ENCODE measurements around the gene B3GNT2. TPM values are rescaled to one million over a fixed set of nuclear protein-coding genes. Genes with fewer than 3 reads are reported as not detected.
A peak's percentile ranks its signal among the peaks of the same experiment; 100 is the strongest.

B3GNT2 gene
- total and polyA plus RNA-seq, 7 experiments from 2014 or later = 16.3 to 37.0 (median 20.3) TPM

- Histone ChIP-seq H3K27me3 (ENCODE audit: control insufficient read depth in 2 of 2, insufficient read depth in 2 of 2, low read length in 2 of 2) (no peaks in the 10 kb centered on the region), H3K9me3 (ENCODE audit: control insufficient read depth in 2 of 3, low read length in 3 of 3) (peaks cover 0 to 9% (median 0%) of the 10 kb centered on the region in 3 experiments), H3K4me3 (ENCODE audit: low read length) (peak overlapping the region; percentile 4), H3K4me1 (ENCODE audit: control insufficient read depth in 2 of 2, insufficient read depth in 2 of 2, low read length in 2 of 2) (peaks cover 12 to 54% of the 10 kb centered on the region in 2 donors), H3K36me3 (ENCODE audit: control insufficient read depth in 2 of 3, insufficient read depth in 3 of 3, low read length in 3 of 3) (peaks cover 4 to 21% (median 17%) of the 10 kb centered on the region in 3 experiments), H3K27ac (ENCODE audit: low read depth, low read length) (no peak overlapping the region)
- DNase-seq (peak in 1 of 9 donors; percentile 16), ATAC-seq (peak; percentile 61)
- Mint-ChIP-seq H3K36me3 (peaks cover 22 to 81% (median 68%) of the 10 kb centered on the region in 5 donors), H3K27ac (peak overlapping the region; percentile 44 to 79 (median 65)), H3K4me1 (peaks cover 30 to 67% (median 61%) of the 10 kb centered on the region in 7 donors), H3K9me3 (peaks cover 2 to 49% (median 9%) of the 10 kb centered on the region in 11 donors), H3K27me3 (no peaks in the 10 kb centered on the region), H3K4me3 (peak overlapping the region in 4 of 10 donors; percentile 39 to 54 (median 48))
- ChIA-PET POLR2A (no interaction called here), CTCF (no interaction called here)
- intact Hi-C loops (cut with micrococcal nuclease) = loop anchor here in 1 of 2 donors (5.0 kb wide), 1 partner anchor 85 kb away; no protein-coding TSS in a partner anchor
These were observed 26.8 kb downstream of the B3GNT2 start for GRCh38 chr2:62222674-62223073.

DNA sequence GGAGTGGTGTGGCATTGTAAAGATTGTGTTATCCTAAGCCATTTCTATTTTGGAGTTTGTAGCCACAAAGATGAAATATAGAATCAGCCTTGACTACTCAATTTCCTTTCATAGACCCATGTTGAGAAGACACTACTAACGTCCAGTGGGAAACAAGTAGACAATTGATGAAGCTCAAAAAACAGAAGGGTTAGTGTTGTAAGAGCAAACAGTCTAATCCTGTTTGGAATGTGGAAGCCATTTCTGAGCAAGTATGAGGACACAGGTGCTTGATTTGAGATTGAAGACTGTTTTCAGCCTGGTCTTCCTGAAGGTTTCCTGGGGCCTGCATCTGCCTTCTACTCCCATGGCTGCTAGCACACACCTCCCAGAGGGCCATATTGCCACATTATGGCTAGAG lies 29.1 kb downstream of the B3GNT2 start:
- no peak for ATAC-seq
- H3K4me1 Mint-ChIP-seq = peaks cover 25 to 60% (median 49%) of the 10 kb centered on the region in 7 donors
- Histone ChIP-seq H3K27ac (ENCODE audit: low read depth, low read length) (no peak overlapping the region), H3K27me3 (ENCODE audit: control insufficient read depth in 2 of 2, insufficient read depth in 2 of 2, low read length in 2 of 2) (no peaks in the 10 kb centered on the region), H3K4me1 (ENCODE audit: control insufficient read depth in 2 of 2, insufficient read depth in 2 of 2, low read length in 2 of 2) (peaks cover 12 to 33% of the 10 kb centered on the region in 2 donors), H3K4me3 (ENCODE audit: low read length) (no peak overlapping the region), H3K9me3 (ENCODE audit: control insufficient read depth in 2 of 3, low read length in 3 of 3) (no peaks in the 10 kb centered on the region), H3K36me3 (ENCODE audit: control insufficient read depth in 2 of 3, insufficient read depth in 3 of 3, low read length in 3 of 3) (peaks cover 4 to 21% (median 17%) of the 10 kb centered on the region in 3 experiments)
- H3K27ac Mint-ChIP-seq = peak overlapping the region in 3 of 9 donors; percentile 24 to 78 (median 28)
- intact Hi-C loops (cut with micrococcal nuclease) = loop anchor here in 1 of 2 donors (5.0 kb wide), 1 partner anchor 82 kb away; no protein-coding TSS in a partner anchor
- no peak for DNase-seq
- peaks cover 2 to 33% (median 6%) of the 10 kb centered on the region in 11 donors for H3K9me3 Mint-ChIP-seq
- no peaks in the 10 kb centered on the region for H3K27me3 Mint-ChIP-seq
- CTCF ChIA-PET = no interaction called here
- POLR2A ChIA-PET = no interaction called here
- H3K36me3 Mint-ChIP-seq = peaks cover 18 to 61% (median 51%) of the 10 kb centered on the region in 5 donors
- H3K4me3 Mint-ChIP-seq = no peak overlapping the region

DNA sequence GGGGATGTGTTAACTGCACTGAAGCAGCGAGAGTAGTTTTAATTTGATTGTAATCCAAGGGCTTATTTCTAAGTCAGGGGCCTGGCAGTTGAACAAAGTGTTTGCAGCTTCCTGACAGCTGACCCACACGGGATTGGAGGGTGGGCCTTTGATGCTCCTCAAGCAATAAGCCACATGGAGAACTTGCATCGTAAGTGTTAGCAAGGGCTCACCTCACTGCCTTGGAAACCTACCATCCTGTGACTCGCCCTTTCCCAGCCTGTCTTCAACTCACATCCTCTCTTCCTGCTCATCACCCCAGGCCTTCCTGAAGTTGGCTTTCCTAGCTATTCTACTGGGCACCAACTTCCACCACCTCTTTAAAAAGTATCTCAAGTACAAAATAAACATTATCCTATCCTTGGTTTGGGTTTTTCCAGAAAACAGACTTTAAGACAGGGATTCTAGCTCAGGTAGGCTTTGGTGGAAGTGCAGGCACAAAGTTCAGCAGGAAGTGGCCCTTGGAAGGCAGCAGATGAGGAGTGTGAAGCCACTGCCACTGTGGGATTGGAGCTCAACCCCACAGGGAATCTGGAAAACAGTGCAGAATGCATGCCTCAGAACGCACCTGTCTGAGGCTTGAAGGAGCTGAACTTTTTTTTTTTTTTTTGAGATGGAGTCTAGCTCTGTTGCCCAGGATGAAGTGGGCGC lies 31.6 kb downstream of the B3GNT2 start:
- peaks cover 11 to 49% (median 31%) of the 10 kb centered on the region in 5 donors for H3K36me3 Mint-ChIP-seq
- H3K36me3 ChIP-seq (ENCODE audit: control insufficient read depth in 2 of 3, insufficient read depth in 3 of 3, low read length in 3 of 3) = peaks cover 4 to 16% (median 12%) of the 10 kb centered on the region in 3 experiments
- peaks cover 0 to 9% (median 0%) of the 10 kb centered on the region in 11 donors for H3K9me3 Mint-ChIP-seq
- no peaks in the 10 kb centered on the region for H3K9me3 ChIP-seq (ENCODE audit: control insufficient read depth in 2 of 3, low read length in 3 of 3)
- intact Hi-C loops (cut with micrococcal nuclease) = no loop called here
- no peak overlapping the region for H3K4me3 Mint-ChIP-seq
- no peak overlapping the region for H3K4me3 ChIP-seq (ENCODE audit: low read length)
- H3K4me1 Mint-ChIP-seq = peaks cover 10 to 41% (median 32%) of the 10 kb centered on the region in 7 donors
- DNase-seq (no peak), ATAC-seq (no peak)
- H3K27ac Mint-ChIP-seq = peak overlapping the region in 5 of 9 donors; percentile 24 to 70 (median 35)
- no peaks in the 10 kb centered on the region for H3K27me3 ChIP-seq (ENCODE audit: control insufficient read depth in 2 of 2, insufficient read depth in 2 of 2, low read length in 2 of 2)
- no peaks in the 10 kb centered on the region for H3K27me3 Mint-ChIP-seq
- H3K4me1 ChIP-seq (ENCODE audit: control insufficient read depth in 2 of 2, insufficient read depth in 2 of 2, low read length in 2 of 2) = peaks cover 3 to 10% of the 10 kb centered on the region in 2 donors
- ChIA-PET POLR2A (no interaction called here), CTCF (interaction anchor here (0.7 kb wide), 2 partner anchors 13 to 31 kb away, joined by 4 to 6 read pairs; no protein-coding TSS in a partner anchor)
- no peak overlapping the region for H3K27ac ChIP-seq (ENCODE audit: low read depth, low read length)

DNA sequence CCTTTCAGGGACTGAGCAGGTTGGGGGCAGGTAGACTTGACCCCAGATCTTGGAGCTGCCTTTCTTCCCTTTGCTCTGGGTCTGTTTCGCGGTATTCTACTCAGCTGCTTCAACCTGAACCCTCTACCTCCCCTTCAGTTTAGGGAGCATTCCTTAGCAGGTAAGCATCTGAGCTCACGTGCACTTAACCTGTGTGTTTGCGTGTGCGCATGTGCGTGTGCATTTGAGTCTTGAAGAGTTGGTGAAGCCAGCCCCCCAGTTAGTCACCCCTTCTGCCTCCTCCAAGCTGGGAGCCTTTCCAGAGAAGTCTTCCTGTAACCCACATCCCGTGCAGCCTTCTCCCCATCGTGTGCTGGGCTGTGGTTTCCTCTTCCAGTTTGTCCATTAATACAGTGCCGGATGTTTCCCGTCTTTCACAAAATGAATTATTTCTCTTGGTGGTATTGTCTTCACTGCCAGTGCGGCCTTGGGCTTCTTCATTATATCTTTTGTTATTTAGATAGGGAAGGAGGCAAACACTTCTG lies 33.2 kb downstream of the B3GNT2 start:
- Mint-ChIP-seq H3K36me3 (peaks cover 6 to 33% (median 17%) of the 10 kb centered on the region in 5 donors), H3K4me3 (no peak overlapping the region), H3K27me3 (no peaks in the 10 kb centered on the region), H3K4me1 (peaks cover 9 to 25% (median 19%) of the 10 kb centered on the region in 7 donors), H3K27ac (peak overlapping the region in 3 of 9 donors; percentile 3 to 39 (median 38)), H3K9me3 (peaks cover 0 to 2% (median 0%) of the 10 kb centered on the region in 11 donors)
- no peak for DNase-seq
- intact Hi-C loops (cut with micrococcal nuclease) = no loop called here
- no peaks in the 10 kb centered on the region for H3K27me3 ChIP-seq (ENCODE audit: control insufficient read depth in 2 of 2, insufficient read depth in 2 of 2, low read length in 2 of 2)
- CTCF ChIA-PET = no interaction called here
- H3K36me3 ChIP-seq (ENCODE audit: control insufficient read depth in 2 of 3, insufficient read depth in 3 of 3, low read length in 3 of 3) = peaks cover 4 to 9% (median 6%) of the 10 kb centered on the region in 3 experiments
- H3K4me1 ChIP-seq (ENCODE audit: control insufficient read depth in 2 of 2, insufficient read depth in 2 of 2, low read length in 2 of 2) = no peaks in the 10 kb centered on the region
- H3K27ac ChIP-seq (ENCODE audit: low read depth, low read length) = no peak overlapping the region
- POLR2A ChIA-PET = no interaction called here
- no peak for ATAC-seq
- H3K4me3 ChIP-seq (ENCODE audit: low read length) = no peak overlapping the region
- no peaks in the 10 kb centered on the region for H3K9me3 ChIP-seq (ENCODE audit: control insufficient read depth in 2 of 3, low read length in 3 of 3)

- POLR2A ChIA-PET = interaction anchor here (0.6 kb wide), 1 partner anchor 40 kb away, joined by 4 read pairs; no protein-coding TSS in a partner anchor
- Mint-ChIP-seq H3K27ac (peak overlapping the region in 1 of 9 donors; percentile 11), H3K4me3 (no peak overlapping the region), H3K4me1 (peaks cover 7 to 19% (median 15%) of the 10 kb centered on the region in 7 donors), H3K9me3 (peaks cover 0 to 2% (median 0%) of the 10 kb centered on the region in 11 donors), H3K27me3 (no peaks in the 10 kb centered on the region), H3K36me3 (peaks cover 0 to 13% (median 5%) of the 10 kb centered on the region in 5 donors)
- ATAC-seq (no peak), DNase-seq (no peak)
- no peaks in the 10 kb centered on the region for H3K27me3 ChIP-seq (ENCODE audit: control insufficient read depth in 2 of 2, insufficient read depth in 2 of 2, low read length in 2 of 2)
- H3K4me3 ChIP-seq (ENCODE audit: low read length) = no peak overlapping the region
- CTCF ChIA-PET = no interaction called here
- no peaks in the 10 kb centered on the region for H3K9me3 ChIP-seq (ENCODE audit: control insufficient read depth in 2 of 3, low read length in 3 of 3)
- no peak overlapping the region for H3K27ac ChIP-seq (ENCODE audit: low read depth, low read length)
- intact Hi-C loops (cut with micrococcal nuclease) = loop anchor here in 1 of 2 donors (5.0 kb wide), 1 partner anchor 34 kb away; the partner anchor contains the start of gene B3GNT2
- no peaks in the 10 kb centered on the region for H3K36me3 ChIP-seq (ENCODE audit: control insufficient read depth in 2 of 3, insufficient read depth in 3 of 3, low read length in 3 of 3)
- no peaks in the 10 kb centered on the region for H3K4me1 ChIP-seq (ENCODE audit: control insufficient read depth in 2 of 2, insufficient read depth in 2 of 2, low read length in 2 of 2)
These were observed 35.6 kb downstream of the B3GNT2 start for GRCh38 chr2:62231541-62231940.

- CTCF ChIA-PET = interaction anchor here (0.7 kb wide), 1 partner anchor 16 kb away, joined by 3 read pairs; no protein-coding TSS in a partner anchor
- DNase-seq = no peak
- peak overlapping the region in 2 of 9 donors; percentile 38 to 41 for H3K27ac Mint-ChIP-seq
These were observed 39.1 kb downstream of the B3GNT2 start for GRCh38 chr2:62234755-62235655.

More at GRCh38 chr2:62234755-62235655, 39.1 kb downstream of the B3GNT2 start:
- ATAC-seq = no peak
- Mint-ChIP-seq H3K4me1 (peaks cover 2 to 7% (median 5%) of the 10 kb centered on the region in 7 donors), H3K27me3 (no peaks in the 10 kb centered on the region), H3K4me3 (no peak overlapping the region), H3K9me3 (peaks cover 0 to 3% (median 0%) of the 10 kb centered on the region in 11 donors), H3K36me3 (peaks cover 0 to 8% (median 0%) of the 10 kb centered on the region in 5 donors)
- H3K4me1 ChIP-seq (ENCODE audit: control insufficient read depth in 2 of 2, insufficient read depth in 2 of 2, low read length in 2 of 2) = no peaks in the 10 kb centered on the region
- H3K27me3 ChIP-seq (ENCODE audit: control insufficient read depth in 2 of 2, insufficient read depth in 2 of 2, low read length in 2 of 2) = no peaks in the 10 kb centered on the region
- no peak overlapping the region for H3K27ac ChIP-seq (ENCODE audit: low read depth, low read length)
- no peak overlapping the region for H3K4me3 ChIP-seq (ENCODE audit: low read length)
- H3K36me3 ChIP-seq (ENCODE audit: control insufficient read depth in 2 of 3, insufficient read depth in 3 of 3, low read length in 3 of 3) = no peaks in the 10 kb centered on the region
- POLR2A ChIA-PET = no interaction called here
- intact Hi-C loops (cut with micrococcal nuclease) = loop anchor here in 1 of 2 donors (5.0 kb wide), 1 partner anchor 38 kb away; the partner anchor contains the start of gene B3GNT2
- no peaks in the 10 kb centered on the region for H3K9me3 ChIP-seq (ENCODE audit: control insufficient read depth in 2 of 3, low read length in 3 of 3)
